ENCODE measurements around the gene RHO. TPM values are rescaled to one million over a fixed set of nuclear protein-coding genes. Genes with fewer than 3 reads are reported as not detected.
A peak's percentile ranks its signal among the peaks of the same experiment; 100 is the strongest.

RHO gene
- total RNA-seq, 3 donors from 2014 or later (not counting 1 experiment from before 2014, with no cell fraction given) = not detected

GRCh38 chr3:129564981-129565644 is 36.7 kb downstream of the RHO start:
- Mint-ChIP-seq H3K4me1 (peaks cover 46 to 53% of the 10 kb centered on the region in 2 donors), H3K4me3 (no peak overlapping the region), H3K9me3 (no peaks in the 10 kb centered on the region), H3K27me3 (ENCODE audit: low read depth in 2 of 2) (peaks cover 0 to 3% of the 10 kb centered on the region in 2 donors), H3K36me3 (no peaks in the 10 kb centered on the region), H3K27ac (no peak overlapping the region)
- Histone ChIP-seq H3K36me3 (ENCODE audit: control insufficient read depth, insufficient read depth, low read length) (peaks cover 12% of the 10 kb centered on the region), H3K27ac (ENCODE audit: low read length) (no peak overlapping the region), H3K9me3 (ENCODE audit: control insufficient read depth, insufficient read depth, low read length) (no peaks in the 10 kb centered on the region), H3K27me3 (ENCODE audit: control insufficient read depth, insufficient read depth, low read length) (no peaks in the 10 kb centered on the region), H3K4me1 (ENCODE audit: control insufficient read depth, insufficient read depth, low read length) (peaks cover 41% of the 10 kb centered on the region), H3K4me3 (ENCODE audit: low read length) (no peak overlapping the region)
- WGBS (ENCODE audit: insufficient coverage) = 96% methylated on average over 21 of the region's 21 CpGs
- intact Hi-C loops (cut with micrococcal nuclease) = no loop called here
- no peak for ATAC-seq
- no peak for DNase-seq
- no peak for TF ChIP-seq CTCF (IDR thresholded peaks at IDR 0.05)

DNA sequence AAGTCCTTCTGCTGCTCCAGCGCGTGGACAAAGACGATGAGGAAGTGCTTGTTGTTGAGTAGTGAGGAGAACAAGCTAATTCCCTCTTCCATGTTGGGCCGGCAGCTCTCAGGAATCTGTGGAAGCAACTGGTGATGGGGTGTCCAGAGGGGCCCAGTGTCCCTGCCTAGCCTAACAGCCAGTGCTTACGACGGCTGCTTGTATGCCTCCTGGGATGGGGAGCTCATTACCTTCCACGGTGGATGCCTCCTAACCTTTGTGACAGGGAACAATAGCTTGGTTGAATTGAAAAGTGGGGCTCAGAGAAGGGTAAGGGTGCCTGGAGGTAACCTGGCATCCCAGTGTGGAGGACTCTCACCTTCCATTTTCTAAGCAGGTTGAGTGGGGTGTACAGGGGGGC is 37.5 kb downstream of the RHO start:
- ATAC-seq = no peak
- H3K4me3 ChIP-seq (ENCODE audit: low read length) = no peak overlapping the region
- H3K9me3 Mint-ChIP-seq = no peaks in the 10 kb centered on the region
- peaks cover 39% of the 10 kb centered on the region for H3K4me1 ChIP-seq (ENCODE audit: control insufficient read depth, insufficient read depth, low read length)
- no peaks in the 10 kb centered on the region for H3K9me3 ChIP-seq (ENCODE audit: control insufficient read depth, insufficient read depth, low read length)
- no peaks in the 10 kb centered on the region for H3K36me3 Mint-ChIP-seq
- peaks cover 42 to 51% of the 10 kb centered on the region in 2 donors for H3K4me1 Mint-ChIP-seq
- H3K27me3 ChIP-seq (ENCODE audit: control insufficient read depth, insufficient read depth, low read length) = no peaks in the 10 kb centered on the region
- WGBS (ENCODE audit: insufficient coverage) = 100% methylated on average over 7 of the region's 7 CpGs
- TF ChIP-seq CTCF (IDR thresholded peaks at IDR 0.05) = no peak
- H3K27ac Mint-ChIP-seq = no peak overlapping the region
- peaks cover 16% of the 10 kb centered on the region for H3K36me3 ChIP-seq (ENCODE audit: control insufficient read depth, insufficient read depth, low read length)
- H3K4me3 Mint-ChIP-seq = no peak overlapping the region
- intact Hi-C loops (cut with micrococcal nuclease) = no loop called here
- no peak overlapping the region for H3K27ac ChIP-seq (ENCODE audit: low read length)
- no peak for DNase-seq
- no peaks in the 10 kb centered on the region for H3K27me3 Mint-ChIP-seq (ENCODE audit: low read depth in 2 of 2)

GRCh38 chr3:129567176-129567705 is 38.8 kb downstream of the RHO start:
- ATAC-seq (peak in 1 of 3 donors; percentile 7), DNase-seq (no peak)
- H3K27me3 Mint-ChIP-seq (ENCODE audit: low read depth in 2 of 2) = no peaks in the 10 kb centered on the region
- 88% methylated on average over 18 of the region's 18 CpGs for WGBS (ENCODE audit: insufficient coverage)
- H3K4me1 ChIP-seq (ENCODE audit: control insufficient read depth, insufficient read depth, low read length) = peaks cover 39% of the 10 kb centered on the region
- H3K36me3 ChIP-seq (ENCODE audit: control insufficient read depth, insufficient read depth, low read length) = peaks cover 18% of the 10 kb centered on the region
- H3K9me3 Mint-ChIP-seq = no peaks in the 10 kb centered on the region
- H3K4me3 Mint-ChIP-seq = peak overlapping the region; percentile 65
- no peaks in the 10 kb centered on the region for H3K9me3 ChIP-seq (ENCODE audit: control insufficient read depth, insufficient read depth, low read length)
- H3K4me1 Mint-ChIP-seq = peaks cover 45 to 54% of the 10 kb centered on the region in 2 donors
- H3K4me3 ChIP-seq (ENCODE audit: low read length) = no peak overlapping the region
- no peak for TF ChIP-seq CTCF (IDR thresholded peaks at IDR 0.05)
- H3K27ac ChIP-seq (ENCODE audit: low read length) = no peak overlapping the region
- H3K36me3 Mint-ChIP-seq = no peaks in the 10 kb centered on the region
- peak overlapping the region; percentile 50 to 75 for H3K27ac Mint-ChIP-seq
- no peaks in the 10 kb centered on the region for H3K27me3 ChIP-seq (ENCODE audit: control insufficient read depth, insufficient read depth, low read length)
- intact Hi-C loops (cut with micrococcal nuclease) = no loop called here

Measured in natural killer cell (primary cell).